OCI-LY1 (cell line): ENCODE results near the gene HSDL1.
"Not testable (repeated sequence)": the region's sequence is repeated elsewhere in the genome, so short reads cannot be mapped to it uniquely, and the experiment has no call there.

Experiments
- H2AFZ ChIP-seq: fragments of 200-600 bp; sonication (generic), shearing (Covaris generic); 2 replicates; pipeline ENCODE4 v1.6.0; 2014; ENCODE audit warnings: antibody characterized with exemption, mild to moderate bottlenecking, low read length
- H3F3A ChIP-seq: fragments of 200-600 bp; sonication (generic), shearing (Covaris generic); 2 replicates; pipeline ENCODE4 v1.6.0; 2014; ENCODE audit warnings: mild to moderate bottlenecking, antibody characterized with exemption, low read length, moderate library complexity; ENCODE audit not compliant: insufficient read depth
- H3K27ac ChIP-seq: fragments of 200-600 bp; sonication (generic); 2 replicates; pipeline ENCODE4 v1.5.1; 2014; ENCODE audit warnings: low read length, mixed run types, mild to moderate bottlenecking, low read depth; ENCODE audit not compliant: poor library complexity, severe bottlenecking
- H3K27me3 ChIP-seq: fragments of 200-600 bp; sonication (generic); 2 replicates; pipeline ENCODE4 v1.6.0; 2014; ENCODE audit warnings: antibody characterized with exemption, mild to moderate bottlenecking, low read length, moderate library complexity; ENCODE audit not compliant: insufficient read depth
- H3K36me3 ChIP-seq: fragments of 200-600 bp; sonication (generic); 2 replicates; pipeline ENCODE4 v1.6.1; 2014; ENCODE audit warnings: mild to moderate bottlenecking, antibody characterized with exemption, low read length, moderate library complexity, mixed read lengths; ENCODE audit not compliant: insufficient read depth
- H3K4me1 ChIP-seq: fragments of 200-600 bp; sonication (generic); 2 replicates; pipeline ENCODE4 v1.5.1; 2014; ENCODE audit warnings: mild to moderate bottlenecking, low read length, moderate library complexity; ENCODE audit not compliant: insufficient read depth, severe bottlenecking
- H3K4me2 ChIP-seq: fragments of 200-600 bp; sonication (generic), shearing (Covaris generic); 2 replicates; pipeline ENCODE4 v1.6.1; 2014; ENCODE audit warnings: low read length
- H3K4me3 ChIP-seq: fragments of 200-600 bp; sonication (generic); 2 replicates; pipeline ENCODE4 v1.5.1; 2014; ENCODE audit warnings: low read length, low read depth, mild to moderate bottlenecking, mixed read lengths; ENCODE audit not compliant: poor library complexity, severe bottlenecking
- H3K79me2 ChIP-seq: fragments of 200-600 bp; shearing (Covaris generic); 2 replicates; pipeline ENCODE4 v1.6.1; 2016; ENCODE audit warnings: mixed run types, low read length, mixed read lengths; ENCODE audit not compliant: insufficient read depth
- H3K9ac ChIP-seq: fragments of 200-600 bp; sonication (generic), shearing (Covaris generic); 2 replicates; pipeline ENCODE4 v1.6.1; 2014; ENCODE audit warnings: mild to moderate bottlenecking, low read length, mixed read lengths
- H3K9me2 ChIP-seq: fragments of 200-600 bp; sonication (generic), shearing (Covaris generic); 2 replicates; pipeline ENCODE4 v1.6.1; 2014; ENCODE audit warnings: low read depth, mild to moderate bottlenecking, low read length, mixed read lengths
- H3K9me3 ChIP-seq: fragments of 200-600 bp; shearing (Covaris generic); 2 replicates; pipeline ENCODE4 v1.6.1; 2014; ENCODE audit warnings: low read length, mixed read lengths
- H4K20me1 ChIP-seq: fragments of 200-600 bp; sonication (generic), shearing (Covaris generic); 2 replicates; pipeline ENCODE4 v1.6.0; 2016; ENCODE audit warnings: mild to moderate bottlenecking, low read length; ENCODE audit not compliant: insufficient read depth
- EZH2 ChIP-seq: fragments of 200-600 bp; sonication (generic), shearing (Covaris generic); IDR thresholded peaks from 2 replicates; pipeline ENCODE4 v1.8.0; 2017; ENCODE audit warnings: borderline replicate concordance, mixed run types, mild to moderate bottlenecking, antibody characterized with exemption, low read length, moderate library complexity, mixed read lengths
- TF ChIP-seq, protein P1 (sequence below): fragments of 200-600 bp; sonication (generic), shearing (Covaris generic); IDR thresholded peaks from 2 replicates; pipeline ENCODE4 v1.5.1; 2017; ENCODE audit warnings: mild to moderate bottlenecking, antibody characterized with exemption, low read length, moderate library complexity, mixed read lengths

The HSDL1 gene

DNA sequence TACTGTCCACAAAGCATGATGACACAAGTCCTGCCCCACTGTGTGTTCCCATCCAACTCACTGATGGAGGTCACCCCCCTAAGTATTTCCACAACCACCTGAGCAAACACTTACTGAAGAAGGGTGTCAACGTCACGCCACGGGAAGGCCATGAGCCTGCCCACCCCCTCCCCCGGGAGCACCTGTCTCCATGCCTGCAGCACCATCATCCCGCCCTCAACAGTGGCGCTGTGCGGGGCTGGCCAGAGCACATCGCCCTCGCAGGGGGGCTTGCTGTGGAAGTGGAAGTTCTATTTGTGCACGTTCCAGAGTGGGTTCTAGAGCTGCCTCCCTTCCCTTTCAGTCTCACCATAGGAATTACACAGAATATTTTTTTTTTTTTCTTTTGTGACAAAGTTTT, 24.0 kb downstream of the HSDL1 start:
- Histone ChIP-seq H3K9me3 (no peaks in the 10 kb centered on the region), H2AFZ (no peak overlapping the region), H3K27ac (no peak overlapping the region), H3K4me2 (no peak overlapping the region), H4K20me1 (no peaks in the 10 kb centered on the region), H3K79me2 (peaks cover 2% of the 10 kb centered on the region), H3K9me2 (no peaks in the 10 kb centered on the region), H3K36me3 (peaks cover 7% of the 10 kb centered on the region), H3K9ac (no peak overlapping the region), H3K27me3 (no peaks in the 10 kb centered on the region), H3K4me3 (no peak overlapping the region), H3K4me1 (peaks cover 5% of the 10 kb centered on the region), H3F3A (no peaks in the 10 kb centered on the region)
- TF ChIP-seq EZH2: no peak
- TF ChIP-seq, protein P1, sequence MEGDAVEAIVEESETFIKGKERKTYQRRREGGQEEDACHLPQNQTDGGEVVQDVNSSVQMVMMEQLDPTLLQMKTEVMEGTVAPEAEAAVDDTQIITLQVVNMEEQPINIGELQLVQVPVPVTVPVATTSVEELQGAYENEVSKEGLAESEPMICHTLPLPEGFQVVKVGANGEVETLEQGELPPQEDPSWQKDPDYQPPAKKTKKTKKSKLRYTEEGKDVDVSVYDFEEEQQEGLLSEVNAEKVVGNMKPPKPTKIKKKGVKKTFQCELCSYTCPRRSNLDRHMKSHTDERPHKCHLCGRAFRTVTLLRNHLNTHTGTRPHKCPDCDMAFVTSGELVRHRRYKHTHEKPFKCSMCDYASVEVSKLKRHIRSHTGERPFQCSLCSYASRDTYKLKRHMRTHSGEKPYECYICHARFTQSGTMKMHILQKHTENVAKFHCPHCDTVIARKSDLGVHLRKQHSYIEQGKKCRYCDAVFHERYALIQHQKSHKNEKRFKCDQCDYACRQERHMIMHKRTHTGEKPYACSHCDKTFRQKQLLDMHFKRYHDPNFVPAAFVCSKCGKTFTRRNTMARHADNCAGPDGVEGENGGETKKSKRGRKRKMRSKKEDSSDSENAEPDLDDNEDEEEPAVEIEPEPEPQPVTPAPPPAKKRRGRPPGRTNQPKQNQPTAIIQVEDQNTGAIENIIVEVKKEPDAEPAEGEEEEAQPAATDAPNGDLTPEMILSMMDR: no peak

DNA sequence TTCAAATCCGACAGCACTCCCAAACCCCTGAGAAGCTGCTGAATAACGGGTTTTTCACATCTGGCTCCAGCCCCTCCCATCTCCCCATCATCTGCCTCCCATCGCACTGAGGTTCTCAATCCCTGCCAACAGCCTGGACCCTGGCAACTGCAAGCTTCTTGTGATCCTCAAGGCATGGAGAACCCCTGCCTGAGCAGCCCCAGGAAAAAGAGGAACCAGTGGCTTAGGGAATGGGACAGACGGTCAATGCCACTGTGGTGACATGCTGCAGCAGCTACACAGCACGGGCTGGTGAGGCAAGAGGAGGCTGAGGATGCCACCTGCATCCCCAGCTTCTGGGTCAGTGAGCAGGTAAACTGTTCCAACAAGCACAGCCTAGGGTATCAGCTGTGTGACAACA, 25.0 kb downstream of the HSDL1 start:
- no peaks in the 10 kb centered on the region for H3K27me3 ChIP-seq
- peaks cover 14% of the 10 kb centered on the region for H3K4me1 ChIP-seq
- H2AFZ ChIP-seq: no peak overlapping the region
- H3K4me3 ChIP-seq: no peak overlapping the region
- no peaks in the 10 kb centered on the region for H3K9me3 ChIP-seq
- TF ChIP-seq, protein P1: no peak
- no peak for TF ChIP-seq EZH2
- H3K36me3 ChIP-seq: peaks cover 7% of the 10 kb centered on the region
- H3K4me2 ChIP-seq: no peak overlapping the region
- H3K9me2 ChIP-seq: no peaks in the 10 kb centered on the region
- no peaks in the 10 kb centered on the region for H4K20me1 ChIP-seq
- peaks cover 11% of the 10 kb centered on the region for H3K79me2 ChIP-seq
- no peak overlapping the region for H3K27ac ChIP-seq
- no peaks in the 10 kb centered on the region for H3F3A ChIP-seq
- no peak overlapping the region for H3K9ac ChIP-seq

DNA sequence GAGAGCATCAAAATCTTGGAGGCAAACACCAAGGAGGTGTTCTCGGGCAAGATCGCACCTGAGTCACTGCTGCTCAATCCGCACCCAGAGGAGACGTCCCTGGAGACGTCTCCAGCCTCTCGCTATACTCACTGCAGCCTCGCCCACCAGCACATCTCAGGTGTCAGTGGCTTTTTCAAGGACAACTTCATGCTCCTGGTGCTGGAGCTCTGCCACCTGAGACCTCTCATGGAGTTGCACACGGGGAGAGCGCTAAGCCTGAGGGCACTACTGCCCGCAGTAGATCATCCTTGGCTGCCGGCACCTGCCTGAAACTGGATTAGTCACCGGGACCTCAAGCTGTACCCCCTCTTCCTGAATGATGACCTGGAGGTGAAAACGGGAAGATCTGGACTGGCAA, 25.6 kb downstream of the HSDL1 start:
- Histone ChIP-seq H4K20me1 (no peaks in the 10 kb centered on the region), H3K9ac (no peak overlapping the region), H3K27me3 (no peaks in the 10 kb centered on the region), H3F3A (no peaks in the 10 kb centered on the region), H3K36me3 (peaks cover 7% of the 10 kb centered on the region), H3K4me3 (no peak overlapping the region), H3K27ac (no peak overlapping the region), H3K9me2 (no peaks in the 10 kb centered on the region), H3K4me1 (peaks cover 20% of the 10 kb centered on the region), H3K9me3 (no peaks in the 10 kb centered on the region), H2AFZ (no peak overlapping the region), H3K4me2 (no peak overlapping the region), H3K79me2 (peaks cover 18% of the 10 kb centered on the region)
- TF ChIP-seq EZH2: no peak
- TF ChIP-seq, protein P1: no peak

DNA sequence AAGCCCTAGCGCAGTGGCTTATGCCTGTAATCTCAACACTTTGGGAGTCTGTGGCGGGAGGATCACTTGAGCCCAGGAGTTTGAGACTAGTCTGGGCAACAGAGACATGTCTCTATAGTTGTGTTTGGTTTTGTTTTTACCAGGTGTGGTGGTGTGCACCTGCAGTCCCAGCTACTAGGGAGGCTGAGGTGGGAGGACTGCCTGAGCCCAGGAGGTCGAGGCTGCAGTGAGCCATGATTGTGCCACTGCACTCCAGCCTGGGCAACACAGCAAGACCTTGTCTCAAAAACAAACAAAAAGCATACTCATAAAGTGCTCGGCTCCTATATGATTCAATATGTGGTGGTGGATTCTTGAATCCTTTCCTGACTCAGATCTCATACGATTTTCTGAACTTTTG, 26.7 kb downstream of the HSDL1 start:
- Histone ChIP-seq H3K4me1 (peaks cover 24% of the 10 kb centered on the region), H3K79me2 (peaks cover 28% of the 10 kb centered on the region)
- not testable (repeated sequence) for H3K9me3 ChIP-seq, H3K9ac ChIP-seq, H2AFZ ChIP-seq, H3K27ac ChIP-seq, H3K4me3 ChIP-seq, H4K20me1 ChIP-seq, H3K36me3 ChIP-seq, H3K4me2 ChIP-seq, H3K27me3 ChIP-seq, H3K9me2 ChIP-seq, H3F3A ChIP-seq
